MCF 10A (cell line): ENCODE measurements around the gene LMF1. TPM values are rescaled to one million over a fixed set of nuclear protein-coding genes. Genes with fewer than 3 reads are reported as not detected.

Experiments
- BruUV-seq: library from RNA; stranded (reverse); fragments of 400-500 nt; replicated peaks from 2 replicates; lab custom pipeline; 2021; lab: Mats Ljungman, UMichigan
- CTCF ChIA-PET: fragments of 300-600 bp; sonication (Branson Sonifier 250); formaldehyde crosslinking; extraction: SDS; loops from one replicate; lab custom pipeline; 2021; ENCODE audit warnings: antibody characterized with exemption, inconsistent platforms; lab: Yijun Ruan, JAX
- POLR2A ChIA-PET: fragments of 300-600, 350-650 bp; sonication (Branson Sonifier 250); formaldehyde crosslinking; extraction: SDS; loops from one replicate; lab custom pipeline; 2020; ENCODE audit warnings: antibody characterized with exemption, inconsistent platforms; lab: Yijun Ruan, JAX
- DNase-seq: peaks from one replicate; pipeline ENCODE4 v3.0.0-alpha.2; 2018; ENCODE audit not compliant: unreplicated experiment
- H3K27ac Mint-ChIP-seq: one replicate; pipeline ENCODE4 v1.8.0; 2022; ENCODE audit warnings: mild to moderate bottlenecking, low read depth, mixed read lengths; ENCODE audit not compliant: unreplicated experiment
- H3K27me3 Mint-ChIP-seq: one replicate; pipeline ENCODE4 v1.8.0; 2022; ENCODE audit warnings: mixed read lengths; ENCODE audit not compliant: insufficient read depth, unreplicated experiment
- H3K36me3 Mint-ChIP-seq: one replicate; pipeline ENCODE4 v1.8.0; 2022; ENCODE audit warnings: mild to moderate bottlenecking, moderate library complexity, mixed read lengths; ENCODE audit not compliant: insufficient read depth, unreplicated experiment
- H3K4me1 Mint-ChIP-seq: one replicate; pipeline ENCODE4 v1.8.0; 2022; ENCODE audit warnings: mixed read lengths; ENCODE audit not compliant: insufficient read depth, unreplicated experiment
- H3K4me3 Mint-ChIP-seq: one replicate; pipeline ENCODE4 v1.8.0; 2022; ENCODE audit warnings: mild to moderate bottlenecking, moderate library complexity, mixed read lengths; ENCODE audit not compliant: unreplicated experiment
- H3K9me3 Mint-ChIP-seq: one replicate; pipeline ENCODE4 v1.8.0; 2022; ENCODE audit warnings: mixed read lengths; ENCODE audit not compliant: unreplicated experiment
- CTCF ChIP-seq: fragments of 200-600 bp; IDR thresholded peaks from one replicate; pipeline ENCODE4 v1.8.0; 2022; ENCODE audit warnings: antibody characterized with exemption, mild to moderate bottlenecking; ENCODE audit not compliant: unreplicated experiment
- intact Hi-C: fragments of 100-400 bp; cut with micrococcal nuclease; formaldehyde crosslinking; loops from 2 replicates; pipeline ENCODE4 v1.14.1; 2022
- total RNA-seq: library from RNA; stranded (reverse); gene quantifications from 2 replicates; pipeline ENCODE4 v1.2.3, GENCODE V29; 2022

The LMF1 gene
- total RNA-seq, 1 experiment from 2014 or later: 9.9 TPM

- Mint-ChIP-seq H3K4me1 (peaks cover 7% of the 10 kb centered on the region), H3K27ac (no peak overlapping the region), H3K9me3 (no peaks in the 10 kb centered on the region), H3K36me3 (no peaks in the 10 kb centered on the region), H3K4me3 (peak overlapping the region; percentile 23), H3K27me3 (peaks cover 16% of the 10 kb centered on the region)
- intact Hi-C loops: no loop called here
- no TSS peak for BruUV-seq
- no peak for DNase-seq
- no peak for TF ChIP-seq CTCF
- POLR2A ChIA-PET: no interaction called here
- CTCF ChIA-PET: interaction anchor here (0.5 kb wide), 1 partner anchor 16 kb away, joined by 4 read pairs; no protein-coding TSS in a partner anchor
Measured at GRCh38 chr16:1018447-1019198, 47.8 kb upstream of the LMF1 start.

- H3K36me3 Mint-ChIP-seq: no peaks in the 10 kb centered on the region
- CTCF ChIA-PET: no interaction called here
- intact Hi-C loops: no loop called here
- POLR2A ChIA-PET: no interaction called here
- DNase-seq: no peak
- H3K4me3 Mint-ChIP-seq: no peak overlapping the region
- no peaks in the 10 kb centered on the region for H3K9me3 Mint-ChIP-seq
- no peak overlapping the region for H3K27ac Mint-ChIP-seq
- no TSS peak for BruUV-seq
- peaks cover 7% of the 10 kb centered on the region for H3K4me1 Mint-ChIP-seq
- TF ChIP-seq CTCF: no peak
- peaks cover 38% of the 10 kb centered on the region for H3K27me3 Mint-ChIP-seq
Measured at GRCh38 chr16:1014771-1015495, 44.1 kb upstream of the LMF1 start.

GRCh38 chr16:1014221-1014620 is 43.4 kb upstream of the LMF1 start:
- ChIA-PET POLR2A (no interaction called here), CTCF (no interaction called here)
- H3K27ac Mint-ChIP-seq: no peak overlapping the region
- H3K36me3 Mint-ChIP-seq: no peaks in the 10 kb centered on the region
- no peaks in the 10 kb centered on the region for H3K9me3 Mint-ChIP-seq
- intact Hi-C loops: no loop called here
- peaks cover 40% of the 10 kb centered on the region for H3K27me3 Mint-ChIP-seq
- DNase-seq: no peak
- TF ChIP-seq CTCF: no peak
- H3K4me3 Mint-ChIP-seq: no peak overlapping the region
- BruUV-seq: no TSS peak
- peaks cover 7% of the 10 kb centered on the region for H3K4me1 Mint-ChIP-seq

- no TSS peak for BruUV-seq
- no peak overlapping the region for H3K27ac Mint-ChIP-seq
- TF ChIP-seq CTCF: no peak
- CTCF ChIA-PET: interaction anchor here (1.0 kb wide), 1 partner anchor 42 kb away, joined by 3 read pairs; no protein-coding TSS in a partner anchor
- H3K36me3 Mint-ChIP-seq: peaks cover 6% of the 10 kb centered on the region
- no peaks in the 10 kb centered on the region for H3K9me3 Mint-ChIP-seq
- POLR2A ChIA-PET: no interaction called here
- peaks cover 1% of the 10 kb centered on the region for H3K4me1 Mint-ChIP-seq
- peaks cover 40% of the 10 kb centered on the region for H3K27me3 Mint-ChIP-seq
- no peak for DNase-seq
- no peak overlapping the region for H3K4me3 Mint-ChIP-seq
- intact Hi-C loops: no loop called here
Measured at GRCh38 chr16:1013593-1013900, 42.8 kb upstream of the LMF1 start.
